ENCODE results near the gene PPAN.

DNA sequence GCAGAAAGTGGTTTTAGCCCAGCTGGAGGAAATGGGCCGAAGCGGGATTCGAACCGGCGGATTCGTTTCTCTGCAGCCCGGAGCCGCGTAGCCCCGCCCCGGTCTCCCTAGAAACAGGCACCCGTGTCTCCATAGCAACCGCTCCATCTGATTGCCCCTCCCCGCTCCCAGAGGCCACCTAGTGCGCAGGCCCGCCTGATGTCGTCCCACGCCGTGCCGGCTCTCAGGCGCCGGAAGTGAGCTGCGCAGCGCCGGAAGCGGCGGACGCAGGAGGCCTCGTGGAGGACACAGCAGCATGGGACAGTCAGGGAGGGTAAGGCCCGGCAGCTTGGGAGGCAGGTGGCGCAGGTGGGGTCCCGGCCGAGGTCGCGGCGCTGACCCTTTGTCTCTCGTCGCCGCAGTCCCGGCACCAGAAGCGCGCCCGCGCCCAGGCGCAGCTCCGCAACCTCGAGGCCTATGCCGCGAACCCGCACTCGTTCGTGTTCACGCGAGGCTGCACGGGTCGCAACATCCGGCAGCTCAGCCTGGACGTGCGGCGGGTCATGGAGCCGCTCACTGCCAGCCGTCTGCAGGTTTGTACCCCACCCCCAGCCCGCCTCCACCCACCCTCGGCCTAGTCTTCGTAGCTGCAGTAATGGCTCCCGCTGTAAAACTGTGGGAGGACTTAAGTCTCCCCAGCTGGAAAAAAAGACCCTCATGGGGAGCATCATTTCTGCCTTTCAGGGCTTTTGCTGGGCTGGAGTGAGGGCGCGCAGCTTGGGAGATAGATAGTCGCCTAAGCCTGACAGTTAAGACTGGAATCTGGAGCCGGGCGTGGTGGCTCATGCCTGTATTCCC lies at the start of gene PPAN:
- TF ChIP-seq, protein P1, sequence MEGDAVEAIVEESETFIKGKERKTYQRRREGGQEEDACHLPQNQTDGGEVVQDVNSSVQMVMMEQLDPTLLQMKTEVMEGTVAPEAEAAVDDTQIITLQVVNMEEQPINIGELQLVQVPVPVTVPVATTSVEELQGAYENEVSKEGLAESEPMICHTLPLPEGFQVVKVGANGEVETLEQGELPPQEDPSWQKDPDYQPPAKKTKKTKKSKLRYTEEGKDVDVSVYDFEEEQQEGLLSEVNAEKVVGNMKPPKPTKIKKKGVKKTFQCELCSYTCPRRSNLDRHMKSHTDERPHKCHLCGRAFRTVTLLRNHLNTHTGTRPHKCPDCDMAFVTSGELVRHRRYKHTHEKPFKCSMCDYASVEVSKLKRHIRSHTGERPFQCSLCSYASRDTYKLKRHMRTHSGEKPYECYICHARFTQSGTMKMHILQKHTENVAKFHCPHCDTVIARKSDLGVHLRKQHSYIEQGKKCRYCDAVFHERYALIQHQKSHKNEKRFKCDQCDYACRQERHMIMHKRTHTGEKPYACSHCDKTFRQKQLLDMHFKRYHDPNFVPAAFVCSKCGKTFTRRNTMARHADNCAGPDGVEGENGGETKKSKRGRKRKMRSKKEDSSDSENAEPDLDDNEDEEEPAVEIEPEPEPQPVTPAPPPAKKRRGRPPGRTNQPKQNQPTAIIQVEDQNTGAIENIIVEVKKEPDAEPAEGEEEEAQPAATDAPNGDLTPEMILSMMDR (IDR thresholded peaks at IDR 0.05), result peak in 2 of 5 experiments; percentile 31 to 42
- peak in 1 of 2 donors; percentile 61 for TF ChIP-seq POLR2A (IDR thresholded peaks at IDR 0.05)

All from tibial nerve (tissue), 3 donors.